Renal cortex interstitium (tissue), 11 donors: Measurements from ENCODE around the gene ADARB2. TPM values are rescaled to one million over a fixed set of nuclear protein-coding genes. Genes with fewer than 3 reads are reported as not detected.
A peak's percentile ranks its signal among the peaks of the same experiment; 100 is the strongest.
"Not testable (repeated sequence)": the region's sequence is repeated elsewhere in the genome, so short reads cannot be mapped to it uniquely, and the experiment has no call there.

Experiments
- DNase-seq, 11 donors: peaks; one replicate each; pipeline ENCODE4 v3.0.0-alpha.2; 2013; ENCODE audit warnings: low read depth in 9 of 11, low spot score in 4 of 11; ENCODE audit errors: extremely low read depth in 1 of 11
- polyA plus RNA-seq, 3 donors: library from polyadenylated mRNA; unstranded; fragments of 120-200 nt; gene quantifications; one replicate each; pipeline ENCODE4 v1.2.1, GENCODE V29; 2013; ENCODE audit not compliant: insufficient read length in 3 of 3

ADARB2 gene
- polyA plus RNA-seq, 3 donors = 1.1 to 2.1 (median 1.5) TPM

- DNase-seq = no peak
Observed at GRCh38 chr10:1451362-1451888, 285.9 kb downstream of the ADARB2 start.

- no peak for DNase-seq
Observed at GRCh38 chr10:1449572-1450205, 287.6 kb downstream of the ADARB2 start.

- no peak for DNase-seq
Observed at GRCh38 chr10:1449021-1449420, 288.3 kb downstream of the ADARB2 start.

- DNase-seq = no peak
Observed at GRCh38 chr10:1448252-1448930, 288.9 kb downstream of the ADARB2 start.

DNA sequence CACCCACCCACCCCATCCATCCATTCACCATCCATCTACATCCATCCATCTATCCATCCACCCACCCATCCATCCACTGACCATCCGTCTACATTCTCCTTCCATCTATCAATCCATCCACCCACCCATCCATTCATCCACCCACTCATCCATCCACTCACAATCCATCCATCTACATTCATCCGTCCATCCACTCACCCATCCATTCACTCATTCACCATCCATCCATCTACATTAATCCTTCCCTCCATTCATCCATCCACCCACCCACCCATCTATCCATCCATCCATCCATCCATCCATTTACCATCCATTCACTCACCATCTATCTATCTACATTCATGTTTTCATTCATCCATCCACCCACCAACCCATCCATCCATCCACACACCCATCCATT is 292.5 kb downstream of the ADARB2 start:
- no peak for DNase-seq

GRCh38 chr10:1440897-1441296 is 296.4 kb downstream of the ADARB2 start:
- no peak for DNase-seq

DNA sequence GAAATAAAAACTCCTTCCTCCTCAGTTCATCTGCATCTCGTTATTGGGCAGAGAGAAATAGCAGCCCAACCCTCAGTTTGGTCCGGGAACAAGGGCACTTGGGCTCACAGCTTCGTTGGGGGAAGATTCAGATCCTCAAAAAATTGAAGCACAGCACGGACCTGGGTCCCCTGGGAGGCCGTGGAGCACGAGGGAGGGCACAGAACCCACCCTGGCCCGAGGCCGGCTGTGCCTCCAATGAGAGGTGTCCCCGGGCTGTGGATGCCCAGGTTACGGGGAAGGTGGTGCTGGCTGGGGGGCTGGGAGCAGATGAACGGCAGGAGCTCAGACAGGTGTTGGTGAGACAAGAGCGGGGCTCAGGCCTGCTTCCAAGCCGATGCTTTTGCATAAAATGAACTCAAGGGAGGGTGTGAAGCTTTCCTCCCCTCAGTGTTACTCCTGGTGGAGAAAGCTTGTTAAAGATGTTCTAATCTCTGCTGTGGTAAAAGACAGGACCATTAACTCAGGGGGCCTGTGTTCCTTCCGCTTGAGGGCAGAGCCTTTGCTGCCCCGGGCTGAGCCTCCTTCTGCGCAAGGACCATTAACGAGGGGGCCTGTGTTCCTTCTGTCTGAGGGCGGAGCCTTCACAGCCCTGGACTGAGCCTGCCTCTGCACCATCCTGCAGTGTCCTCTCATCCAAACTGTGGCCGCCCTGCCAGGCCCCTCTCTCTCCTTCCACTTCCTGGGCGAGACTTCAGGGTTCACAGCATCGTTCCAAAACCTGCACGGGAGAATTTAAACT is 302.2 kb downstream of the ADARB2 start:
- no peak for DNase-seq

DNA sequence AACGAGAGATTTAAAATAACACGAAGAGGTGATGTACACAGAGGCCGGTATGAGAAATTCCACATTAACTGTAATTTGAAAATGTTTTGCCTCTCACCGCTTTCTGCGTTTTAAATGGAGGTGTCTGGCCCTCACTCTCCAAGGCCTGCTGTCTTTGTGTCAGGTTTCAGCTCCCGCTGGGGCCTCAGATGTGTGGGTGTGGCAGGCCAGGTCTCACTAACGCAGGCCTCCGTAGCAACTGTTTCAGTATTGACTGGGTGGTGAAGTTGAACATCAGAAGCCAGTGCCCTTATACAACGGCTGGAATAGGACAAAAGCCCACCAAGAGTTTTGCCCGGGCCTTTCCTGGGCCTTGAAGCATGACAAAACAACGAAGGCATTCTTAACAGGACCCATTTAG is 303.1 kb downstream of the ADARB2 start:
- DNase-seq = no peak

DNA sequence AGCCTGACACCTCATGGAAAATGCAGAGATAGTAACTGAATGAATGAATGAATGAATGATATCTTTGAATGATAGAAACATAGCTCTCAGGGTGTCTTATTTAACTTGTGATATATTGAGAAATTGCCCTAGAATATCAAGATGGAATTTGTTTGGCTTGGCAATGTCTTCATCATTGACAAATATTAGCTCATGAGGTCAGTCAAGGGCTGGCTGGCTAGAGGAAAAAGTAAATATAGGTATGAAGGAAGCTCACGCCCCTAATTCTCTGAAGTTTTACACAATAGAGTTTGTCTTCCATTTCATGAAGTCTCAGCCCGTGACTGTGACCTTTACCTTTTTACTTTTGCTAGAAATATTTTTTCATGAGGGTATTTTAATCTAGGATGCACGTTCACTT is 305.2 kb downstream of the ADARB2 start:
- DNase-seq = no peak

- DNase-seq = no peak
Observed at GRCh38 chr10:1431229-1431628, 306.1 kb downstream of the ADARB2 start.

- not testable (repeated sequence) for DNase-seq
Observed at GRCh38 chr10:1427521-1428186, 309.7 kb downstream of the ADARB2 start.

GRCh38 chr10:1426786-1427185 is 310.5 kb downstream of the ADARB2 start:
- DNase-seq = no peak

- DNase-seq = no peak
Observed at GRCh38 chr10:1425879-1426278, 311.4 kb downstream of the ADARB2 start.

DNA sequence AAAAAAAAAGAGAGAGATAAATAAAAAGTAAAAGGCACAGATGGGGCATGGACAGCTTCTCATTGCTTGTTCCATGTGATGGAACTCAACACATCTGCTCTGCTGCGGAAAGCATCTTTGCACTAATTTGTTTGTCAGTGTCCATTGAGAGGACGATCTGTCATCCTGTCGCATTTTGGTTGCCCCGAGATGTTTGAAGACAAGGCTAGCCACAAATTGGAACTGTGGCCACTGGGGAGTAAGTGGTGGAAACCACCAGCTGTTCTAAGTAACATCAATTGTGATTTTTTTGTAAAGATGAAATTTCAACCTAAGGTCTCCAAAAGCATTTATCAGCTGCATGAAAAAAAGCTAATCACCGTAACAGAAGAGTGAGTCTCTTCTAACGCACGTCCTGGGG is 312.7 kb downstream of the ADARB2 start:
- no peak for DNase-seq

GRCh38 chr10:1423676-1424253 is 313.6 kb downstream of the ADARB2 start:
- no peak for DNase-seq

- DNase-seq = no peak
Observed at GRCh38 chr10:1422275-1422674, 315.1 kb downstream of the ADARB2 start.

GRCh38 chr10:1420661-1421362 is 316.5 kb downstream of the ADARB2 start:
- DNase-seq = peak; percentile 45 to 75 (median 63)

DNA sequence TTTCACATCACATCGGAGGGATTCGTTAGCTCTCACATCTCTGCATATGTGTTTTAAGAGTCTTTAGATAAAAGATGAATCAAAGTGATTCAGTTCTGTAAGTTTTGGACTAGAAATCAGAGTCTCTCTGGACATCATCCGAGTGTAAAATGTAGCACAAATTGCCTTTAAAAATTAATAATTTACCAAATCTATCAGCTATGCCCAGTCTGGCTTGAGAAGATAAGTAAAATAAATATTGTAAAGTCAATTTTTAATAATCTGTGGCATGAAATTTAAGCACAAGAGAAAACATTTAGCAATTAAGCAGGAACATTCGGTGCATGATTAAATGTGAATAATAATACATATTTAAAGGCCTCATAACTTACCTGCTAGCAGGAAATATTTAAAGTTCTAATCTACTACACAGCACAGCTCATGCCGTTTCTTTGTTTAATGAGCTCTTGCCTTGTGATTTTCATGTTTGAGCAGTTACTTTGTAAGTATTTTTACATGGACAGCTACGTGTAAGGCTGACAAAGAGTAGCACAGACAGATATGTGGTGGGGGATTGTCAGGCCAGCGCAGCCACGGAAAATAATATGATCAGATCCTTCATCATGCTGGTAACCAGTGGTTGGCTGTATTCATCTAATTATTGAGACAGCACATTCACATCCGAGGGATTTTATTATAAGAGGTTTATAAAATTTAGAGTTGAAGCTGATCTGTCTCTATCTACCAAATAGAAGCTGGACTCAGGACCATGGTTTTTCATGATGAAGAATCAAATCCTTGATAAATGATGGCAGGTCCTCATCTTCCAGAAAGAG is 317.3 kb downstream of the ADARB2 start:
- DNase-seq = no peak
